Gastrocnemius medialis (tissue), 4 donors: ENCODE measurements around the gene CCDC183.

Experiments used
- CTCF ChIP-seq, 5 experiments: fragments of 450-650 bp in 3 of 5; fragments of 200-600 bp in 2 of 5; sonication (generic) in 2 of 5; IDR thresholded peaks in 4 of 5; conservative IDR thresholded peaks in 1 of 5; 1 replicate in 4 of 5; 2 replicates in 1 of 5; pipeline ENCODE4 v1.5.1; 2016 to 2019; ENCODE audit warnings: antibody characterized with exemption in 5 of 5, mild to moderate bottlenecking in 3 of 5, moderate library complexity in 3 of 5
- POLR2A ChIP-seq, 2 donors: fragments of 450-650 bp; IDR thresholded peaks; one replicate each; pipeline ENCODE4 v1.6.1; 2017; ENCODE audit warnings: antibody characterized with exemption in 2 of 2, mild to moderate bottlenecking in 2 of 2, moderate library complexity in 2 of 2

- TF ChIP-seq CTCF (IDR thresholded peaks at IDR 0.05 in 4 of 5, conservative IDR thresholded peaks at IDR 0.05 in 1 of 5) (no peak), POLR2A (IDR thresholded peaks at IDR 0.05) (no peak)
Observed at GRCh38 chr9:136806631-136807201, 10.6 kb downstream of the CCDC183 start.
